Loucy (cell line): ENCODE measurements around the gene FCHO1.

Experiments used
- CTCF ChIP-seq: fragments of 200-600 bp; sonication (generic); conservative IDR thresholded peaks from 2 replicates; pipeline ENCODE4 v1.5.1; 2014; ENCODE audit warnings: mild to moderate bottlenecking, antibody characterized with exemption, low read length
- EZH2phosphoT487 ChIP-seq: fragments of 200-600 bp; IDR thresholded peaks from 2 replicates; pipeline ENCODE4 v1.6.1; 2018; ENCODE audit warnings: antibody characterized with exemption, mild to moderate bottlenecking, moderate library complexity, borderline replicate concordance

GRCh38 chr19:17830567-17831418 lies 79.5 kb downstream of the FCHO1 start:
- no peak for TF ChIP-seq CTCF
- no peak for TF ChIP-seq EZH2phosphoT487
